ENCODE results near the gene USHBP1.
A peak's percentile ranks its signal among the peaks of the same experiment; 100 is the strongest.
"Not testable (repeated sequence)": the region's sequence is repeated elsewhere in the genome, so short reads cannot be mapped to it uniquely, and the experiment has no call there.

Gene USHBP1

DNA sequence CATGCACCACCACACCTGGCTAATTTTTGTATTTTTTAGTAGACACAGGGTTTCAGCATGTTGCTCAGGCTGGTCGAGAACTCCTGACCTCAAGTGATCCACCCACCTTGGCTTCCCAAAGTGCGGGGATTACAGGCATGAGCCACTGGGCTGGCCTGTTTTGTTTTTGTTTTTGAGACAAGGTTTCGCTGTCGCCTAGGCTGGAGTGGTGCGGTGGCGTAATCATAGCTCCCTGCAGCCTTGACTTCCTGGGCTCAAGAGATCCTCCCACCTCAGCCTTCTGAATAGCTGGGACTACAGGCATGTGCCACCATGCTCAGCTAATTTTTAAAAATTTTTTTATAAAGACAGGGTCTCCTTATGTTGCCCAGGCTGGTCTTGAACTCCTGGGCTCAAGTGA is 31.0 kb upstream of the USHBP1 start:
- DNase-seq (ENCODE audit: low read depth in 2 of 2), result not testable (repeated sequence)

DNA sequence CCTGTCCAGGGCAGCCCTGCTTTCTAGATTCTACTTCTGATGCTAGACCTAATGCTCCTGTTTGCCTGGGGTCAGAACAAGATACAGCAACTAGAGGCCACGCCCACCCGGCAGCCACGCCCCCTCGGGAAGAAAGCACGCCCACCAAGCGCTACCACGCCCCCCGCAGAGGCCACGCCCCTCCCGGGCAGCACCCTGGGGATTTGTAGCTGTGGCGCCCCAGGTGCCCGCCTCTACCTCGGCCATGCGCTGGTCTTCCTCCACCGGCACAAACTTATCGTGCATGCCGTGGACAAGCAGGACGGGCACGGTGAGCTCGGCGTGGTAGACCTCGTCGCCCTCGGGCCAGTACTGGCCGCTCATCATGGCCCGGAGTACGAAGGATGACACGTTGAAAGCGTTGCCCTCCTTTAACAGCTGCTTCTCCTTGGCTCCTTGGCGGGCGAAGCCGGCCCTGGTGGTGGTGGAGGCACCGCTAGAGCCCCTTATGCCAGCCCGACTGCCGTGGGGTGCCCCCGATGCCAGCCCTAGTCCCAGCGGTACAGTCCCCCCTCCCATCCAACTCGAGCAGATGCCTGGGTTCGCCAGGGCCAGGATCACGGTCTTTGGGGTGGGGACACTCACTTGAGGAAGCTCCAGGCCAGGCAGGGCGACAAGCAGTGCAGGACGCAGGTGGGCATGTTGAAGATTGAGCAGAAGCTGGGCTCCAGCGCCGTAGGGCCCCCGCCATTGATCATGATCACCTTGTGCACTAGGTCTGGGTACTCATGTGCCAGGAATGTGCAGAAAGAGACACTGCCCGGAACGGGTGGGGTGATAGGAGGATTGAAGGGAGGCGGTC is 29.7 kb upstream of the USHBP1 start:
- peak in 1 of 2 donors; percentile 39 for DNase-seq (ENCODE audit: low read depth in 2 of 2)

DNA sequence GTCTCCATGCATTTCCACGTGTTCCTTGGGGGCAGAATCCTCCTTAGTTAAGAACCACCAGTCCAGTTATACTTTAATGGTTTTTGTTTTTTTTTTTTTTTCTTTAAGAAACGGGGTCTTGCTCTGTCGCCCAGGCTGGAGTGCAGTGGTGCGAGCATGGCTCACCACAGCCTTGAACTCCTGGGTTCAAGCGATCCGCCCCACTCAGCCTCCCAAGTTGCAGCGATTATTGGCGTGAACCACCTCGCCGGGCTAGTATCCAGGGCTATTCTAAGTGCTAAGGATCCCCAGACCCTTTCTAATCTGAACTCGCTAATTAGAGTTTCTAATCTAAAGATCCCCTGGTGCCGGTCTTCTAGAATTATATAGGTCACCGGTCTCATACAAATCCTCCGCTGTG is 29.1 kb upstream of the USHBP1 start:
- no peak for DNase-seq (ENCODE audit: low read depth in 2 of 2)

DNA sequence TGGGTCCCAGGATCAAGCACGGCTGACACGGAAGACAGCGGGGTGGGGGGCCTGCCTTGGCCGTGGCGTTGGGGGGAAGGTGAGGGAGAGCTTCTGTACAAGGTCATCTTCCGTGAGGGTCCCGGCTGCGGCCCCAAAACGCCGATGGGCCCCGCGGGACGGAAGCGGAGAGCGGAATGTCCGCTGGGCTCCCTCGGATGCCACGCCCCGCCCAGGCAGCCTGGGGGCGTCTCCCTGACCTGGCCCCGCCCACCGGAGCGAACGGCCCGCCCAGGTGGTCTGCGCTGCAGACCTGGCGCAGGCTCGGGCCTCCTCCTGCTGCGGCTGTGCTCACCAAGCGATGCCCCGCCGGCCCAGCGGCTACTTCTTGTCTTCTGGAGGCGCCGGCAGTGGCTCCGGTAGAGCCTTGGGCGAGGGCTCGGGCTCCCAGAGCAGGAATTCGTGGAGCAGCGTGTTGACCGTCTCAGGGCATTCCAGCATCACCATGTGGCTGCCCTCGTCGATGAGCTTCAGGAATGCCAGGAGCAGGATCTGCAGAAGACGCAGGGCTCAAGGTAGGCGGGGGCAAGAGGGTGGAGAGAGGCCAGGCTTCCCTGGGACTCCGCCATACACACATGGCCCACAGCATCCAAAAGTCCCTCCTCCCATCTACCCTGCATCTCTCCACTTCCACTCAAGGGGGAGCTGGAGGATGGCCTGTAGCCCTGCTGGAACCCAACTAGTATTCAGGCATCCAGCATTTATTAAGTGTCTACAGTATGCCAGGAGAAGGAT is 27.9 kb upstream of the USHBP1 start:
- DNase-seq (ENCODE audit: low read depth in 2 of 2), result peak; percentile 48 to 74

DNA sequence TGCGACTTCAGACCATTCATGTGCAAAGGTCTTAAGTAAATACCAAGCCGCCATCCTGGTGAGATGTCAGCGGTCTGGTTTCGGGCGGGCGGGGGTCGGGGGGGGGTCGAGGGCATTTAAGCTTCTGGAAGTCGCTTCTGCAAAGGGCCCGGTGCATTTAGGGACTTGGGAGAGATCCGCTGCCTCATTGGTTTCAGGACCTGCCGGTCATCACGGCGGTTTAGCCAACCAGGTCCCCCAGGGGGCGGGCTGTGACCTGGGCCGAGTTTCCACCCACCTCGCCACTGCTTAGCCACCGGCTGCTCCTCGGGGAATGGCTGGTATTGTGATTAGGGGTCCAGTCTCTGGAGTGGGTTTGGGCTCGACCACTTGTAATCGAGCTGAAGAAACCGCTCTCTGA is 24.9 kb upstream of the USHBP1 start:
- DNase-seq (ENCODE audit: low read depth in 2 of 2), result peak in 1 of 2 donors; percentile 7

DNA sequence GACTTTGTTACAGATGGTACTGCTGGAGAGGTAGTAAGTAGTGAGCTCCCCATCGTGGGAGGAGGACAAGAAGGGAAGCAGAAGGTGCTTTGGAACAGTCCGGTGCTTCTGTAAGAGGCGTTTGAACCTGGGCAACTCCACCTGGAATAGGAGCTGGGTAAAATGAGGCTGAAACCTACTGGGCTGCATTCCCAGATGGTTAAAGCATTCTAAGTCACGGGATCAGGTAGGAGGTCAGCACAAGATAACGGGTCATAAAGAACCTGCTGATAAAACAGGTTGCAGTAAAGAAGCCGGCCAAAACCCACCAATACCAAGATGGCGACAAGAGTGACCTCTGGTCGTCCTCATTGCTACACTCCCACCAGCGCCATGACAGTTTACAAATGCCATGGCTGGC is 22.2 kb upstream of the USHBP1 start:
- no peak for DNase-seq (ENCODE audit: low read depth in 2 of 2)

DNA sequence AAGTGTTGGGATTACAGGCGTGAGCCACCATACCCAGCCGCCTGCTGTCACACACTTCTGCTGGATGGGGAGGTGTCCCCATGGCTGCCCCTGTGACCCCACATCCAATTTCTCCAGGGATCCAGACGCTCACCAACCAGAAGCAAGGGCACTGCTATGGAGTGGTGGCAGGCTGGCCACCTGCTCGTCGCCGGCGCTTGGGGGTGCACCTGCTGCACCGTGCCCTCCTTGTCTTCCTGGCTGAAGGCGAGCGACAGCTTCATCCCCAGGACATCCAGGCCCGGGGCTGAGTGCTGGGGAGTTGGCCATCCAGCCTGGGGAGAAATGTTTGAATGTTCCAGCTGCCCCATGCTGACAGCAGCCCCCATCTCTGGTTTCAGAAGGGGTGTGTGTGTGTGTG is 21.7 kb upstream of the USHBP1 start:
- no peak for DNase-seq (ENCODE audit: low read depth in 2 of 2)

DNA sequence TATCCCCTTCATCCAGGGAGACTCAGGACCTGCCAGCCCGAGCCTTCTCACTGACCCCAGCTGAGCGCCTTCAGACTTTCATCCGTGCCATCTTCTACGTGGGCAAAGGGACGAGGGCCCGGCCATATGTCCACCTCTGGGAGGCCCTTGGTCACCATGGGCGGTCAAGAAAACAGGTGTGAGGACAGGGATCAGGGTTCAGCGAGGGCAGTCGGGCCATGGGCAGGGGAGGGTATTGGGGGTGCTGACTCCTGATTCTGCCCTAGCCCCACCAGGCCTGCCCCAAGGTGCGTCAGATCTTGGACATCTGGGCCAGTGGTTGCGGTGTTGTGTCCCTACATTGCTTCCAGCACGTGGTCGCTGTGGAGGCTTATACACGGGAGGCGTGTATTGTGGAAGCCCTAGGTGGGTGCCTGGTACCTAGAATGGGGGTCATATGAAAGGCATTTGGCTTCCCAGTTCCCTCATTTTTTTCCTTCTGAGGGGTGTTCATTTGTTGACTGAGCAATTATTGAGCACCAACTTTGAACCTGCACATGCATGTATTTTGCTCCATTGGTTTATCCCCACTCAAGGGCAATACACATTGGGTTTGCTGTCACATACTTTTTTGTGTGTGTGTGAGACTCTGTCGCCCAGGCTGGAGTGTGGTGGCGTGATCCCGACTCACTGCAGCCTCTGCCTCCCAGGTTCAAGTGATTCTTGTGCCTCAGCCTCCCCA is 21.0 kb upstream of the USHBP1 start:
- DNase-seq (ENCODE audit: low read depth in 2 of 2), result no peak

DNA sequence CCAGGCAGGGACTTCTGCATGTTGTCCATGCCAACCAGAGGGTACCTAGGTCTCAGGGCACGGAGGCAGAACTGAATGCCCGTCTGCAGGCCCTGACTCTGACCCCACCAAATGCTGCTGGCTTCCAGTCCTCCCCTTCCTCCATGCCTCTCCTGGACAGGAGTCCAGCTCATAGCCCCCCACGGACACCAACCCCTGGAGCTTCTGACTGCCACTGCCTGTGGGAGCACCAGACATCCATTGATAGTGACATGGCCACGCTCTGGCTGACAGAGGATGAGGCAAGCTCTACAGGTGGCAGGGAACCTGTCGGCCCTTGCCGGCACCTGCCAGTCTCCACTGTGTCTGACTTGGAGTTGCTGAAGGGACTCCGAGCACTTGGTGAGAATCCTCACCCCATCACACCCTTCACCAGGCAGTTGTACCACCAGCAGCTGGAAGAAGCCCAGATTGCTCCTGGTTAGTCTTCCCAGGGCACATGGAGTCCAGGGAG is 19.0 kb upstream of the USHBP1 start:
- no peak for DNase-seq (ENCODE audit: low read depth in 2 of 2)

DNA sequence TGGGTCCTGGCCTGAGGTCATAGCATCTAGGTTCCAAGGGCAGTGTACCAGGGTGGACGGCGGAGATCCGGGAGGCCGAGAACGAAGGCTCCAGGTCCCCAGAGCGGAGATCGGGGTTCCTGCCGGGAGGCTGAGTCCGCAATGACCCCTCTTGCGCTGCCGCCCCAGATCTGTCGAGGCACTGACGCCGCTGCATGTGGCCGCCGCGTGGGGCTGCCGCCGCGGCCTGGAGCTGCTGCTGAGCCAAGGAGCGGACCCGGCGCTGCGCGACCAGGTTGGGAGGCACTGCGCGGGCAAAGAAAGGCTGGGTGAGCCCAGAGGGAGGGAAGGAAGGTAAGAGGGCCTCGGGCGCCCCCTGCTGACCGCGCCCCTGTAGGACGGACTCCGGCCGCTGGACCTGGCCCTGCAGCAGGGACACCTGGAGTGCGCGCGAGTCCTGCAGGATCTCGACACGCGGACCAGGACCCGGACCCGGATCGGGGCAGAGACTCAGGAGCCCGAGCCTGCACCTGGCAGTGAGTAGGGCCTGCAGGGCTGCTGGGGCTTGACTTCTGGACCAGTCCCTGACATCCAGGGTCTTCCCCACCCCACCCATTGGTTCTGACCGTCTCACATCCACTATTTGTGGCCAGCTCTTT is 18.1 kb upstream of the USHBP1 start:
- peak; percentile 65 to 68 for DNase-seq (ENCODE audit: low read depth in 2 of 2)

DNA sequence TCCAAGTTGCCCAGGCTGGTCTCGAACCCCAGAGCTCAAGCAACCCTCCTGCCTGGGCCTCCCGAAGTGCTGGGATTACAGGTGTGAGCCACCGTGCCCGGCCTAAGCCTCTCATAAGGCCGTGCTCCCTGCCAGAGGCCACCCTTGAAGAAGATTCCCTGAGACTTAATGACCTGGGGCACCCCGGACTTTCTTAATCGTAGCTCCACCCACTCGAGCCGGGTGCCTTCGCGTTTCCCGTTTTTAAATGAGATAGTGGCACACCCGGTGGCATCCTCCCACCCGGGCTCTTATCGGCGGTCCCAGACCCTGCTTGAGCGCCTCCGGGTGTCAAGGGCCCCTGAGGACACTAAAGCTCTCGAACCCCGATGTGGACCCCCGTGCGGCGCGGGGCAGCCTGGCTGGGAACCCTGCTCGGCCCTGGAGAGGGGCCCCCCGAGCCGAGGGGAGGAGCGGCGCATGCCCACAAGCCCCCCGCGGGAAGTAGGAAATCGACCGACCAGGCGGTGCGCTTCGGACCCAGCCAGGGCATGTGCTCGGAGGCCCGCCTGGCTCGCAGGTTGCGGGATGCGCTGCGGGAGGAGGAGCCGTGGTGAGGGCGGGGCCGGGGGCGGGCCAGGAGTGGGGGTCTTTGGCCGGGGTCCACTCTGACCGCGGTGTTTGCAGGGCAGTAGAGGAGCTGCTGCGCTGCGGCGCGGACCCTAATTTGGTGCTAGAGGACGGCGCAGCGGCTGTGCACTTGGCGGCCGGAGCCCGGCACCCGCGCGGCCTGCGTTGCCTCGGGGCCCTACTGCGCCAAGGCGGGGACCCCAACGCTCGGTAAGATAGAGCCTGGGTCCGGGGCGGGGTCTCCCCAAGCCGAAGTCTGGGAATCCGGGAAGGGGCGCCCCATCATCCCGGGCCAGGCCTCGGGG is 17.1 kb upstream of the USHBP1 start, which contains the start of gene ANKLE1:
TSS of gene ANKLE1 (plus strand) at position 511 of the 914 bp plus-strand sequence. CDS start at position 531, 20 bp downstream.
- peak in 1 of 2 donors; percentile 10 for DNase-seq (ENCODE audit: low read depth in 2 of 2)

DNA sequence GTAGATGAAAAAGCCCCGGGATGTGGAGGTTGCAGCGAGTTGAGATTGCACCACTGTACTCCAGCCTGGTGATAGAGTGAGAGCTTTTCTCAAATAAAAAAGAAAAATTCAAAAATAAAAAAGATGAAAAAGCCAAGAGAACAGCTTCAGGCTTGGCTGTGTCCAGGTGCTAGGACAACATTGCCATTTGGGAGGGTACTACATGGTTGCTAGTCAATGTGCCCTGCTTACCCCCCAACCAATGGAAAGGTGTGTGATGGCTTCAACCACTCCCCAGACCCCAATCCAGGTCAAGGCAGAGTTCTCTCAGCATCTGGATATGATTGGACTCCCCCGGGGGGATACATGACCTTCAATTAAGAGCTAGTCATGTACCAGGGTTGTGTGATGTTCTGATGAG is 14.9 kb upstream of the USHBP1 start:
- no peak for DNase-seq (ENCODE audit: low read depth in 2 of 2)

DNA sequence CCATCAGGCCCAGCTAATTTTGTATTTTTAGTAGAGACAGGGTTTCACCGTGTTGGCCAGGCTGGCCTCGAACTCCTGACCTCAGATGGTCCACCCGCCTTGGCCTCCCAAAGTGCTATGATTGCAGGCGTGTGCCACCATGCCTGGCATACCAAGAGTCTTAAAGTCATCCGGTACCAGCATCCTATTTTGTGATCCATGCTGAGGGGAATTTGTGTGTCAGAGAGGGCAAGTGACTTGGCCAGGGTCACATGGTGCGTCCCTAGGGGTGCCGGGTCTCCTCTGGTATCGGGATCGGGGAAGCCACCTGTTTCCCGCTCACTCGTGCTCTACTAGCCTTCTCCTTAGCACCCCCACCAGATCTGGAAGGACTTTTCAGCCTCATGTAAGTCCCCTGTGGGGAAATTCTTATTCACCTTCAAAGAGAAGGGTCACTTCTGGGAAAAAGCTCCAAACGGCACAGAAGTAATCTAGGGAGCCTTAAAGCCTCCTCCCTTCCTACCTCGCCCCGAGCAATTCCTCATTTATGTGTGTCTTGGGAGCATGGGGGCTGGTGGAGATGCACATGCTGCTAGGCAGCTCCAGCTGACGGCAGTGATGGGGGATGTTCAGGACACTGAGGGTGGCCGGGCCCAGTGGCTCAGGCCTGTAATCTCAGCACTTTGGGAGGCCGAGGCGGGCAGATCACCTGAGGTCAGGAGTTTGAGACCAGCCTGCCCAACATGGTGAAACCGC is 11.1 kb upstream of the USHBP1 start:
- DNase-seq (ENCODE audit: low read depth in 2 of 2), result no peak

DNA sequence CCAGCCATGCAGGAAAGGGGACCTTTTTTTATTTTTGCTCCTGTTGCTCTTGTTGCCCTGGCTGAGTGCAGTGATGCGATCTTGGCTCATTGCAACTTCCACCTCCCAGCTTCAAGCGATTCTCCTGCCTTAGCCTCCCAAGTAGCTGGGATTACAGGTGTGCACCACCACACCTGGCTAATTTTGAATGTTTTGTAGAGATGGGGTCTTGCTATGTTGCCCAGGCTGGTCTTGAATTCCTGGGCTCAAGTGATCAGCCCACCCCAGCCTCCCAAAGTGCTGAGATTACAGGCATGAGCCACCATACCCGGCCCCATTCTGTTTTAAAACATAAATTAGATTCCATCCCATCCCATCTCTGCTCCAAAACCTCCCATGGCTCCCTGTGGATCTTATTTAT is 10.3 kb upstream of the USHBP1 start:
- not testable (repeated sequence) for DNase-seq (ENCODE audit: low read depth in 2 of 2)

DNA sequence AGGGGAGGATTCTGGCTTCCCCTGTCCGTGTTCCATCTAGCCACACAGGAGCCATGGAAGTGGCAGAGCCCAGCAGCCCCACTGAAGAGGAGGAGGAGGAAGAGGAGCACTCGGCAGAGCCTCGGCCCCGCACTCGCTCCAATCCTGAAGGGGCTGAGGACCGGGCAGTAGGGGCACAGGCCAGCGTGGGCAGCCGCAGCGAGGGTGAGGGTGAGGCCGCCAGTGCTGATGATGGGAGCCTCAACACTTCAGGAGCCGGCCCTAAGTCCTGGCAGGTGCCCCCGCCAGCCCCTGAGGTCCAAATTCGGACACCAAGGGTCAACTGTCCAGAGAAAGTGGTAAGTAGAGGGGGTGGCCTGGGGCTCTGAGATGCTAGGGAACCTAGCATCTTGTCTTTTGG is 4.2 kb upstream of the USHBP1 start:
- no peak for DNase-seq (ENCODE audit: low read depth in 2 of 2)

DNA sequence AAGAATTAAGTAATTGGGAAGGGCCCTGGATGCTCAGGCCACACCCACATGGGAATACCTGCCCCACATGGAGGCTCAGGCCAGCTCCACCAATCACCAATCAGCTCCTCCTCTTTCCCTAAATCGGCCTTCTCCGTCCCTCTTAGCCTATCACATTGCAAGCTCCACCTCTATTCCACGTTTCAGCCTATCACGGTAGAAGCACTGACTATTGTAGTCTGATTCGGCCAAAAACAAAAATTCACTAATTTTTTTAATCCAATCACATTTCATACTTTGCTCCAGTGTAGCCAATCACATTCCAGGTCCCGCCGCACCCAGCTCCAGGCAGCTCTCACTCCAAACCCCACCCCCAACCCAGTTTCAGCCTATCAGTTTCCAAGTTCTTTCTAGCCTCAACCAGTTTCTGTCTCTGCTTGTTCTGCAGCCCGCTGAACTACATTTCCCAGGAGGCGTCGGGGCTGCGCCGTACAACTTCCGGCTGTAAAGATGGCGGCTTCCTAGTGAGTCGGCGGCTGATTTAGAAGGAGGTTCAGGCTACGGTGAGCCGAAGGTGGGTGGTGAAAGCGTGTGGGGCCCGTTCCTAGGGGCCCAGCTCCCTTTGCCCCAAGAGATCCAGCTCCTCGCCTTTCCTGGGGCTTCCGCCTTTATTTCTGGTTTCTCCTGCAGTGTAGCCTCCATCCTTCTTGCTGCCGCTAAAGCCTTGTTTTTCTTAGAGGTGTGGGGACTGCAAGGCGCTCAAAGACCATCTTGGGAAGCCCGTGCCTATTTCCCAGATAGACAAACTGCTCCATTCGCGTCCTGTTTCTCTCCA is 2.6 kb upstream of the USHBP1 start, which contains the start of gene BABAM1:
TSS of gene BABAM1 (plus strand) at position 469 of the 814 bp plus-strand sequence. CDS start 1,364 bp downstream, outside the sequence.
- peak; percentile 83 to 88 for DNase-seq (ENCODE audit: low read depth in 2 of 2)

DNA sequence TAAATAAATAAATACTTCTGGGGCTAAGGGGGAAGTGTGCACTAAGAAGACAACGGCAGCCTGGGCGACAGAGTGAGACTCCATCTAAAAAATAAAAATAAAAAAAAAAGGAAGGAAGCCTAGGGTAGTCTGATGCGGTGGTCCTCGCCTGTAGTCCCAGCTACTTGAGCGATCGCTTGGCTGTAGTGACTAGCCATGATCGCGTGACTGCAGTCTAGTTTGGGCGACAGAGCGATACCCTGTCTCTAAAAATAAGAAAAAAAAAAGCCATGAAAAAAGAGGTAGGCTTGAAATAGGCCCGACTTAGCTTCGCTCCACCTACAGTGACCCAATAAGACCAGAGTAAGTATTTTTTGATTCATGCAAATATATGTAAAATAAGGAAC is 2.0 kb upstream of the USHBP1 start:
- DNase-seq (ENCODE audit: low read depth in 2 of 2), result no peak

DNA sequence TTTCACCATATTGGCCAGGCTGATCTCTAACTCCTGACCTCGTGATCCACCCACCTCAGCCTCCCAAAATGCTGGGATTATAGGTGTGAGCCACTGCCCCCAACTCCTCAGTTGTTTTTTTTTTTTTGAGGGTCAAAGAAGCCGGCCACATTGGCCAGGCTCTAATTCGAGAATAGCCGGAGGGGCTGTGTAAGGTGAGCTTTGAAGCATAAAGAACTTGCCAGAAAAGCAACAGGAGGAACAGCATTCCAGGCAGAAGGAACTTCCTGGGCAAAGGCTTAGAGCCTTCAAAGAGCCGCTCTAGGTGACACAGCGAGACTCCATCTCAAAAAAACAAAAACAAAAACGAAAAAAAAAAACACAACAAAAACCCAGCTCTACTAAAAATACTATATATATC is 1.5 kb upstream of the USHBP1 start:
- DNase-seq (ENCODE audit: low read depth in 2 of 2), result no peak

Measured in stimulated activated CD4-positive, alpha-beta T cell treated with anti-CD3 and anti-CD28 coated beads, Interleukin-1b, Interleukin-23, amount 100 ng/mL, for 1 hour (primary cell).